Muscle of arm (tissue), 14 donors: ENCODE data around the gene PGAM4. TPM values are rescaled to one million over a fixed set of nuclear protein-coding genes. Genes with fewer than 3 reads are reported as not detected.
"Not testable (repeated sequence)": the region's sequence is repeated elsewhere in the genome, so short reads cannot be mapped to it uniquely, and the experiment has no call there.

Source experiments
- DNase-seq: peaks from one replicate; pipeline ENCODE4 v3.0.0-alpha.2; 2013
- long read RNA-seq, 11 donors: transcript quantifications; one replicate each; lab custom pipeline, GENCODE V29; 2026
- polyA plus RNA-seq, 12 donors: library from polyadenylated mRNA; unstranded; fragments of 120-200 nt; gene quantifications; one replicate each; pipeline ENCODE4 v1.2.1, GENCODE V29; 2013; ENCODE audit not compliant: insufficient read length in 12 of 12

PGAM4 gene
- under 1 TPM in 5 of 12 donors, not detected in 7; 0.27 to 0.95 (median 0.42) TPM for polyA plus RNA-seq
- long read RNA-seq, donor 1, result 0 reads
- long read RNA-seq, donor 2, result 0 reads
- long read RNA-seq, donor 3, result 0 reads
- long read RNA-seq, donor 4, result 0 reads
- long read RNA-seq, donor 5, result 0 reads
- long read RNA-seq, donor 6, result 0 reads
- long read RNA-seq, donor 7, result 0 reads
- long read RNA-seq, donor 8, result 0 reads
- long read RNA-seq, donor 9, result 0 reads
- long read RNA-seq, donor 10, result 0 reads
- long read RNA-seq, donor 11, result 0 reads

GRCh38 chrX:77969538-77969937, at the start of gene PGAM4:
PGAM4 (minus strand) TSS chrX:77969638; CDS start chrX:77969638, 0 bp downstream.
- DNase-seq, result no peak

- DNase-seq, result no peak
Measured at GRCh38 chrX:78011846-78012245, 42.4 kb upstream of the PGAM4 start.

GRCh38 chrX:77979870-77980269, 10.4 kb upstream of the PGAM4 start:
- no peak for DNase-seq

- DNase-seq, result no peak
Measured at GRCh38 chrX:77977518-77977917, 8.1 kb upstream of the PGAM4 start.

- DNase-seq, result no peak
Measured at GRCh38 chrX:77977095-77977494, 7.7 kb upstream of the PGAM4 start.

GRCh38 chrX:77975755-77976154, 6.3 kb upstream of the PGAM4 start:
- DNase-seq, result no peak

- no peak for DNase-seq
Measured at GRCh38 chrX:77967631-77968030, 1.8 kb downstream of the PGAM4 start.

- DNase-seq, result no peak
Measured at GRCh38 chrX:77966361-77966760, 3.1 kb downstream of the PGAM4 start.

- no peak for DNase-seq
Measured at GRCh38 chrX:77962068-77962902, 7.2 kb downstream of the PGAM4 start.

- no peak for DNase-seq
Measured at GRCh38 chrX:77961063-77961462, 8.4 kb downstream of the PGAM4 start.

GRCh38 chrX:77960567-77960966, 8.9 kb downstream of the PGAM4 start:
- DNase-seq, result no peak

GRCh38 chrX:77953708-77954107, 15.7 kb downstream of the PGAM4 start:
- no peak for DNase-seq

- DNase-seq, result no peak
Measured at GRCh38 chrX:77953302-77953701, 16.1 kb downstream of the PGAM4 start.

- DNase-seq, result no peak
Measured at GRCh38 chrX:77952173-77952572, 17.3 kb downstream of the PGAM4 start.

GRCh38 chrX:77949840-77950239, 19.6 kb downstream of the PGAM4 start:
- DNase-seq, result no peak

GRCh38 chrX:77946571-77946970, 22.9 kb downstream of the PGAM4 start:
- no peak for DNase-seq

GRCh38 chrX:77945910-77946545, 23.4 kb downstream of the PGAM4 start:
- DNase-seq, result no peak

GRCh38 chrX:77945031-77945430, 24.4 kb downstream of the PGAM4 start:
- not testable (repeated sequence) for DNase-seq

- no peak for DNase-seq
Measured at GRCh38 chrX:77938083-77938680, 31.3 kb downstream of the PGAM4 start.

- no peak for DNase-seq
Measured at GRCh38 chrX:77937291-77937690, 32.1 kb downstream of the PGAM4 start.

GRCh38 chrX:77936299-77936698, 33.1 kb downstream of the PGAM4 start:
- DNase-seq, result no peak

- DNase-seq, result no peak
Measured at GRCh38 chrX:77935886-77936285, 33.6 kb downstream of the PGAM4 start.
